Muscle layer of colon (tissue), 2 donors: ENCODE measurements around the gene UROS.

ENCODE experiments used
- H3K27ac ChIP-seq: one replicate; pipeline ENCODE4 v1.7.0; 2013; ENCODE audit warnings: low read depth, mild to moderate bottlenecking, low read length, moderate library complexity
- H3K27me3 ChIP-seq, 2 donors: one replicate each; pipeline ENCODE4 v1.7.0; 2013; ENCODE audit warnings: low read length in 2 of 2, mild to moderate bottlenecking in 2 of 2; ENCODE audit not compliant: insufficient read depth in 2 of 2, control insufficient read depth in 1 of 2
- H3K36me3 ChIP-seq: one replicate; pipeline ENCODE4 v1.7.0; 2013; ENCODE audit warnings: mild to moderate bottlenecking, low read length; ENCODE audit not compliant: insufficient read depth
- H3K4me1 ChIP-seq: one replicate; pipeline ENCODE4 v1.7.0; 2013; ENCODE audit warnings: mild to moderate bottlenecking, low read length; ENCODE audit not compliant: insufficient read depth
- H3K4me3 ChIP-seq, 2 donors: one replicate each; pipeline ENCODE4 v1.7.0; 2013; ENCODE audit warnings: low read length in 2 of 2, low read depth in 1 of 2, mild to moderate bottlenecking in 1 of 2, moderate library complexity in 1 of 2
- H3K9ac ChIP-seq: one replicate; pipeline ENCODE4 v1.7.0; 2013; ENCODE audit warnings: low read length
- H3K9me3 ChIP-seq: one replicate; pipeline ENCODE4 v1.7.0; 2013; ENCODE audit warnings: mild to moderate bottlenecking, low read length
- donor health status: abdominal sarcoma.
- donor health status: Adenocarcinoma of cecum.

The UROS gene

DNA sequence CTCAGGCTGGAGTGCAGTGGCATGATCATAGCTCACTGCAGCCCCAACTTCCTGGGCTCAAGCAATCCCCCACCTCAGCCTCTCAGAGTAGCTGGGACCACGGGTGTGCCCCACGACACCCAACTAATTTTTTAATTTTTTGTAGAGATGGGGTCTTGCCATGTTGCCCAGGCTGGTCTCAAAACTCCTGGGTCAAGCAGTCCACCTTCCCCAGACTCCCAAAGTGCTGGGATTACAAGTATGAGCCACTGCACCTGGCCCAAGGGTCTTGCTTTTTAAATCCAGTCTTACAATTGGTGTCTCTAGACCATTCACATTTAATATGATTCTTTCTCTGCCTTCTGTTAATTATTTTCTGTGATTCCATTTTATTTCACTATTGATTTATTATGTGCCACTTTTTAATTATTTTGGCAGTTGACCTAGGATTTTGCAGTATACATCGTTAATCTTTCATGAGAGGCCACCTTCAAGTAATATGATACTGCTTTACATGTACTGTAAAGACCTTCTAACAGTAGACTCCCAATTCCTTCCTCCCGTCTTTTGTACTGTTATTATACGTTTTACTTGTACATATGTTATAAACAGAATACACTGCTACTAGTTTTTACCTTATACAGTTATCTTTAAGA lies 66.1 kb downstream of the UROS start:
- H3K9me3 ChIP-seq: no peaks in the 10 kb centered on the region
- H3K27ac ChIP-seq: no peak overlapping the region
- peaks cover 10% of the 10 kb centered on the region for H3K4me1 ChIP-seq
- no peak overlapping the region for H3K4me3 ChIP-seq
- H3K36me3 ChIP-seq: peaks cover 48% of the 10 kb centered on the region
- H3K9ac ChIP-seq: no peak overlapping the region
- H3K27me3 ChIP-seq: no peaks in the 10 kb centered on the region

DNA sequence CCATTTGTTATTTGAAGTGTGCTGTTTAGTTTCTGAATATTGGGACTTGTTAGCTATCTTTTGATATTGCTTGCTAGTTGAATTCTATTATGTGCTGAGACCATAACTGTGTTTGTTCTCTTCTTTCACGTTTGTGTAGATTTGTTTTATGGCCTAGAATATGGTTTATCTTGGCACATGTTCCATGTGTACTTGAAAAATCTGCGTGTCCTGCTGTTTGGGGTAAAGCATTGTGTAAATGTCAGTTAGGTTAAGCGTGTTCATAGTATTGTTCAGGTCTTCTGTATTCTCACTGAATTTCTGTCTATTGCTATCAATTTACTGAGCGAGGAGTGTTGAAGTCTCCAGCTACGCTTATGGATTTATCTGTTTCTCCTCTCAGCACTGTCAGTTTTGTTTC lies 66.9 kb downstream of the UROS start:
- no peaks in the 10 kb centered on the region for H3K27me3 ChIP-seq
- H3K9ac ChIP-seq: no peak overlapping the region
- H3K9me3 ChIP-seq: no peaks in the 10 kb centered on the region
- peaks cover 10% of the 10 kb centered on the region for H3K4me1 ChIP-seq
- no peak overlapping the region for H3K4me3 ChIP-seq
- peaks cover 53% of the 10 kb centered on the region for H3K36me3 ChIP-seq
- H3K27ac ChIP-seq: no peak overlapping the region

DNA sequence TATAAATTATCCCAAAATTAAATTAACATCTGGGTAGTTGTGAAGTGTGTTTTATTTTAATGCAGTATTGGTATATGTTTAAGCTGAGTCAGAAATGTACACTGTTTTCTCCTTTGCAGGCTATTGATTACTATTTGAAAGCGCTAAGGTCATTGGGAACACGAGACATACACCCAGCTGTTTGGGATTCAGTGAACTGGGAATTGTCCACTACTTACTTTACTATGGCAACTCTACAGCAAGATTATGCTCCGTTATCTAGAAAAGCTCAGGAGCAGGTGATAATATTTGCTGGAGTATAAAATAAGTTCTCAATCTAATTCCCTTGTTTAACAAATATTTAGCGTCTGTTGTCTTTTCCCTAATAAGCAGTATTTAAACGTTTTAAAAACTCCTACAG lies 75.6 kb downstream of the UROS start:
- no peaks in the 10 kb centered on the region for H3K27me3 ChIP-seq
- no peaks in the 10 kb centered on the region for H3K9me3 ChIP-seq
- peaks cover 76% of the 10 kb centered on the region for H3K36me3 ChIP-seq
- H3K9ac ChIP-seq: no peak overlapping the region
- no peaks in the 10 kb centered on the region for H3K4me1 ChIP-seq
- no peak overlapping the region for H3K27ac ChIP-seq
- H3K4me3 ChIP-seq: no peak overlapping the region

DNA sequence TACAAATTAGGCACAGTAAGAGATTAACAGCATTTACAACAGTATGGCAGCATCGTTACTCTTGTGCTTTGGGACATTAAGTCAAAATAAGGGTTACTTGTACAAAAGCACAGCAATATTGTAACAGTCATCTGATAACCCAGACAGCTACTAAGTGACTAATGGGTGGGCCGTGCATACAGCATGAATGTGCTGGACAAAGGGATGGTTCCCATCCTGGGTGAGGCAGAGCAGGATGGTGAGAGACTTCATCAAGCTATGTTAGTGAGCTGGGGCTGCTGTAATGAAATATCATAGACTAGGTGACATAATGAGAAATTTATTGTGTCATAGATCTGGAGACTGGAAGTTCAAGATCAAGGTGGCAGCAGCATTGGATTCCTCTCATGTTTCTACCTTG lies 78.1 kb downstream of the UROS start:
- no peaks in the 10 kb centered on the region for H3K9me3 ChIP-seq
- no peaks in the 10 kb centered on the region for H3K4me1 ChIP-seq
- no peak overlapping the region for H3K27ac ChIP-seq
- no peak overlapping the region for H3K9ac ChIP-seq
- no peak overlapping the region for H3K4me3 ChIP-seq
- no peaks in the 10 kb centered on the region for H3K27me3 ChIP-seq
- peaks cover 72% of the 10 kb centered on the region for H3K36me3 ChIP-seq

DNA sequence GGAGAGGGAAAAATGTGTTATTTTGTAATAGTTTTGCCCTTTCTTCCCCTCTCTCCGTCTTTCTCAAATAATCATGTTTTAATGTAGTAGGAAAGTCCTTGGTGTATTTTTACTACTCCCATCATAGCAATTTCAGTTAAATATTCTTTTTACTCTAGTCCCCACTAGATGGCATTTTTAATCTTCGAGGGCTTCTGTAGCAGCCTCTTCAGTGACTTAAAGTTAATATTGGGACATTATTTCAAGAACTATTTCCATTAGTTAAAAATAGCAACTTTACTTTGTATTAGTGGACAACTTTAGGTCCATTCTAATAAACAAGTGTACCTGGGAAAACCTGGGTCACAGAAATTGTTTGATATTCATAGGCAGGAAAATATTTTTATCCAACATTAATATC lies 80.6 kb downstream of the UROS start:
- peaks cover 73% of the 10 kb centered on the region for H3K36me3 ChIP-seq
- H3K27ac ChIP-seq: no peak overlapping the region
- H3K27me3 ChIP-seq: no peaks in the 10 kb centered on the region
- H3K9me3 ChIP-seq: no peaks in the 10 kb centered on the region
- no peak overlapping the region for H3K4me3 ChIP-seq
- H3K9ac ChIP-seq: no peak overlapping the region
- no peaks in the 10 kb centered on the region for H3K4me1 ChIP-seq

DNA sequence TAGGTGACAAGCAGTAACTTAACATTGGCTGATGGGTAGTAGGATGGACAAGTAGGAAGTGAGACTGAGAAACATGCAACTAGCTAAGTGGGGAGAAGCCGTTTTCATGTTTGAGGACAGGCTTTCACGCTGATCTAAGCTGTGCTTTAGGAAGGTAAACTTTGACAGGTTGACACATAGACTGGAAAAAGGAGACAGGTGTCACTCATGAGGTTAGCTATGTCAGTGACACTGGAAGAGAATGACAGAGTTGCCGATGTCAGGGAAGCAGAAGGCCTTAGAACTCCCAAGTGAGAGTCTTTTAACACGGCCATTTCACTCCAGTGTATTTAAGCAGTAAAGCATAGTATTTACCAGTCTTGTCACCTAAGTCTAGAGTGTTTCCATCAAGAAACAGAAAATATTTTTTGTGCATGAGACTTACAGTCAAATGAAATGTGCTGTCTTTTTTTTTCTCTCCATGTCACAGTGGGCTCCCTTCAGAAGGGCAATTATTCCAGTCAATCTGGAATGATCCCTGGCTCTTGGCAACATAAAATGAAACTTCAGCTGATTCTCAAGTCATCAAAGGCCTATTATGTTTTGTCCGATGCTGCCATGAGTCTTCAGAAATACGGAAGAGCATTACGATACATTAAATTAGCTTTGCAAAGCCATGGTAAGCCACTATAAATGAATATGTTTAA lies 82.9 kb downstream of the UROS start:
- Histone ChIP-seq H3K27me3 (no peaks in the 10 kb centered on the region), H3K9ac (no peak overlapping the region), H3K36me3 (peaks cover 86% of the 10 kb centered on the region), H3K4me1 (no peaks in the 10 kb centered on the region), H3K27ac (no peak overlapping the region), H3K9me3 (no peaks in the 10 kb centered on the region), H3K4me3 (no peak overlapping the region)
